CD4-positive, alpha-beta T cell (primary cell): ENCODE data around the gene ADAMTS17. TPM values are rescaled to one million over a fixed set of nuclear protein-coding genes. Genes with fewer than 3 reads are reported as not detected.

ENCODE experiments used
- ATAC-seq: fragments of 200-7000 bp; cut with Tn5 transposase; one replicate; pipeline ENCODE4 v1.10.0; 2022; ENCODE audit warnings: mild to moderate bottlenecking; ENCODE audit not compliant: poor library complexity
- CTCF ChIA-PET: fragments of 350-600 bp; sonication (Branson Sonifier 250); formaldehyde crosslinking; loops from one replicate; lab custom pipeline; 2021; ENCODE audit warnings: antibody characterized with exemption, inconsistent platforms; lab: Charles Lee
- POLR2A ChIA-PET: fragments of 350-600 bp; sonication (Branson Sonifier 250); formaldehyde crosslinking; loops from one replicate; lab custom pipeline; 2021; ENCODE audit warnings: antibody characterized with exemption, inconsistent platforms; lab: Charles Lee
- DNase-seq, 14 experiments: peaks; one replicate each; pipeline ENCODE4 v3.0.0-alpha.2; 2013 to 2020; ENCODE audit warnings: mixed read lengths in 2 of 14
- H3K27ac ChIP-seq, 2 donors: one replicate each; pipeline versions ENCODE4 v1.5.1 to v1.7.0; 2013; ENCODE audit warnings: low read length in 2 of 2, low read depth in 1 of 2, mild to moderate bottlenecking in 1 of 2
- H3K27me3 ChIP-seq, 2 experiments: 1 replicate in 1 of 2; 2 replicates in 1 of 2; pipeline versions ENCODE4 v1.6.1 to v1.7.0; 2013; ENCODE audit warnings: low read length in 2 of 2, control low read depth in 1 of 2, mild to moderate bottlenecking in 1 of 2, moderate library complexity in 1 of 2; ENCODE audit not compliant: insufficient read depth in 2 of 2, control insufficient read depth in 1 of 2
- H3K36me3 ChIP-seq: one replicate; pipeline ENCODE4 v1.6.1; 2013; ENCODE audit warnings: low read length, control low read depth; ENCODE audit not compliant: insufficient read depth
- H3K4me1 ChIP-seq: one replicate; pipeline ENCODE4 v1.6.1; 2013; ENCODE audit warnings: low read length, control low read depth; ENCODE audit not compliant: insufficient read depth
- H3K4me3 ChIP-seq: one replicate; pipeline ENCODE4 v1.5.1; 2013; ENCODE audit warnings: mild to moderate bottlenecking, low read length, moderate library complexity
- H3K9me3 ChIP-seq, 2 experiments: 1 replicate in 1 of 2; 2 replicates in 1 of 2; pipeline versions ENCODE4 v1.6.1 to v1.7.0; 2013; ENCODE audit warnings: low read length in 2 of 2, mild to moderate bottlenecking in 2 of 2, control low read depth in 1 of 2, moderate library complexity in 1 of 2; ENCODE audit not compliant: control insufficient read depth in 1 of 2, insufficient read depth in 1 of 2
- H3K27ac Mint-ChIP-seq: one replicate; pipeline ENCODE4 v1.8.0; 2020; ENCODE audit warnings: mixed read lengths
- H3K27me3 Mint-ChIP-seq: one replicate; pipeline ENCODE4 v1.8.0; 2021; ENCODE audit warnings: mixed read lengths
- H3K36me3 Mint-ChIP-seq: one replicate; pipeline ENCODE4 v1.8.0; 2021; ENCODE audit warnings: low read depth, mixed read lengths
- H3K4me1 Mint-ChIP-seq: one replicate; pipeline ENCODE4 v1.8.0; 2021; ENCODE audit warnings: low read depth, mixed read lengths
- H3K4me3 Mint-ChIP-seq: one replicate; pipeline ENCODE4 v1.8.0; 2020; ENCODE audit warnings: mild to moderate bottlenecking, mixed read lengths
- H3K9me3 Mint-ChIP-seq: one replicate; pipeline ENCODE4 v1.8.0; 2020; ENCODE audit warnings: mixed read lengths
- intact Hi-C, 2 experiments: fragments of 100-400 bp; cut with DNase I in 1 of 2; cut with micrococcal nuclease in 1 of 2; formaldehyde crosslinking; loops; one replicate each; pipeline versions ENCODE4 v1.15.1 to v1.9.0; 2023 to 2025; cut with DNase I, micrococcal nuclease
- total RNA-seq, 174 experiments: library from RNA in 2 of 174; stranded (reverse) in 2 of 174; gene quantifications; one replicate each; pipeline ENCODE4 v1.2.3 and lab custom pipeline; 2021 to 2026
- TF ChIP-seq, protein P1 (sequence below): fragments of 200-600 bp; IDR thresholded peaks from one replicate; pipeline ENCODE4 v1.8.0; 2022; ENCODE audit warnings: antibody characterized with exemption, mild to moderate bottlenecking

The ADAMTS17 gene
- total RNA-seq, 2 experiments from 2014 or later, result 9.9 to 13.2 TPM

DNA sequence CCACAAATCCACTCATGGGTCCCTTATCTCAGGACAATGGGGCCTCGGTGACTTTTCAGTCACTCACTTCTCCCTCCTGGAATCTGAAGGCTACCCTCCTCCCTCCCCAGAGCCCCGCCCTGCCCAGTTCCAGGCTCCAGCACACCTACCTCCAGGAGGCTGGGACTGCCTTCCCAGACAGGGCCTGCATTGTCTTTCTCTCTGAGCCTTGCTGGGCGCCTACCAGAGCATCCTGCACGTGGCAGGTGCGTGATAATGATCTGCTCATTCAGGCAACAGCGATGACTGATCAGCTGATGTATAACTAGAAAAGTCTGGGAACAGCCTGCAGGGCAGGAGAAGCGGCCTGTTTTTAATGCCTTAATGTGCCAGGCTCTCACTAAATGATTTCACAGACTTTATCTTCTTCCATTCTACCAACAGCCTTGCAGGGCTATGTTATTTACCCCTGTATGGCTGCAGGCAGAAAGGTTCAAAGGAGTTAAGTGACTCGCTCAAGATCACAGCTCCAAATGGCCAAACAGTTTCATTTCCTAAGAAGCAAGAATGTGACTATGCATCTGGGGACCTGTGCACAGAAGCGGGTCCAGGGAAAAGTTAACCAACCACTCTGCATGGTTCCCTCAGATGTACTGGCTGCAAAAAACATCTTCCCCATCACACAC lies 6.3 kb downstream of the ADAMTS17 start:
- H3K27ac Mint-ChIP-seq, result no peak overlapping the region
- H3K4me3 Mint-ChIP-seq, result no peak overlapping the region
- H3K4me1 ChIP-seq, result peaks cover 68% of the 10 kb centered on the region
- H3K9me3 Mint-ChIP-seq, result no peaks in the 10 kb centered on the region
- TF ChIP-seq, protein P1, sequence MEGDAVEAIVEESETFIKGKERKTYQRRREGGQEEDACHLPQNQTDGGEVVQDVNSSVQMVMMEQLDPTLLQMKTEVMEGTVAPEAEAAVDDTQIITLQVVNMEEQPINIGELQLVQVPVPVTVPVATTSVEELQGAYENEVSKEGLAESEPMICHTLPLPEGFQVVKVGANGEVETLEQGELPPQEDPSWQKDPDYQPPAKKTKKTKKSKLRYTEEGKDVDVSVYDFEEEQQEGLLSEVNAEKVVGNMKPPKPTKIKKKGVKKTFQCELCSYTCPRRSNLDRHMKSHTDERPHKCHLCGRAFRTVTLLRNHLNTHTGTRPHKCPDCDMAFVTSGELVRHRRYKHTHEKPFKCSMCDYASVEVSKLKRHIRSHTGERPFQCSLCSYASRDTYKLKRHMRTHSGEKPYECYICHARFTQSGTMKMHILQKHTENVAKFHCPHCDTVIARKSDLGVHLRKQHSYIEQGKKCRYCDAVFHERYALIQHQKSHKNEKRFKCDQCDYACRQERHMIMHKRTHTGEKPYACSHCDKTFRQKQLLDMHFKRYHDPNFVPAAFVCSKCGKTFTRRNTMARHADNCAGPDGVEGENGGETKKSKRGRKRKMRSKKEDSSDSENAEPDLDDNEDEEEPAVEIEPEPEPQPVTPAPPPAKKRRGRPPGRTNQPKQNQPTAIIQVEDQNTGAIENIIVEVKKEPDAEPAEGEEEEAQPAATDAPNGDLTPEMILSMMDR, result no peak
- H3K27me3 Mint-ChIP-seq, result no peaks in the 10 kb centered on the region
- ChIA-PET POLR2A (no interaction called here), CTCF (no interaction called here)
- no peaks in the 10 kb centered on the region for H3K9me3 ChIP-seq
- no peaks in the 10 kb centered on the region for H3K36me3 ChIP-seq
- intact Hi-C loops, result loop anchor here in 1 of 2 experiments (10.0 kb wide), 2 partner anchors 201 to 521 kb away; no protein-coding TSS in a partner anchor
- no peak for DNase-seq
- no peak overlapping the region for H3K27ac ChIP-seq
- peaks cover 75% of the 10 kb centered on the region for H3K4me1 Mint-ChIP-seq
- H3K27me3 ChIP-seq, result no peaks in the 10 kb centered on the region
- no peak for ATAC-seq
- no peaks in the 10 kb centered on the region for H3K36me3 Mint-ChIP-seq
- no peak overlapping the region for H3K4me3 ChIP-seq

DNA sequence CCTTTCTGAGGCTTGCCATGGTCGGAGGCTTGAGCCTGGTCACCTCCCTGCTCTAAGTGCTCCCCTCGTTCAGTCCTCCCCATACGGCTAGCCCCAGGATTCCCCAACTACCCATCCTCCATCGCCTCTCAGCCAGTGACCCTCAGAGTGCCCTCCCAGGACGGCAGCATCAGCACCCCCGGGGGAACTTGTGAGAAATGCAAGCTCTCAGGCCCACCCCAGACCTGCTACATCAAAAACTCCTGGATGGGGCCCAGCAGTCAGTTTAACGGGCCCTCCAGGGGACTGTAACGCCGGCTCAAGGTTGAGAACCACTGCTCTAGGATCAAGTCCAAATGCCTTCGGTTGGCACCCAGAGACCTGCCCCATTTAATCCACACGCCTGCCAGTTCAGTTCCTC lies 6.9 kb downstream of the ADAMTS17 start:
- POLR2A ChIA-PET, result interaction anchor here (1.9 kb wide), 1 partner anchor 406 kb away, joined by 8 read pairs; no protein-coding TSS in a partner anchor
- H3K4me3 Mint-ChIP-seq, result no peak overlapping the region
- Histone ChIP-seq H3K36me3 (no peaks in the 10 kb centered on the region), H3K4me3 (no peak overlapping the region), H3K27me3 (no peaks in the 10 kb centered on the region), H3K27ac (no peak overlapping the region), H3K4me1 (peaks cover 68% of the 10 kb centered on the region), H3K9me3 (no peaks in the 10 kb centered on the region)
- peaks cover 81% of the 10 kb centered on the region for H3K4me1 Mint-ChIP-seq
- TF ChIP-seq, protein P1, result no peak
- no peaks in the 10 kb centered on the region for H3K9me3 Mint-ChIP-seq
- CTCF ChIA-PET, result no interaction called here
- ATAC-seq (no peak), DNase-seq (no peak)
- H3K27me3 Mint-ChIP-seq, result no peaks in the 10 kb centered on the region
- H3K36me3 Mint-ChIP-seq, result no peaks in the 10 kb centered on the region
- intact Hi-C loops, result loop anchor here in 1 of 2 experiments (10.0 kb wide), 2 partner anchors 200 to 520 kb away; no protein-coding TSS in a partner anchor
- H3K27ac Mint-ChIP-seq, result no peak overlapping the region

DNA sequence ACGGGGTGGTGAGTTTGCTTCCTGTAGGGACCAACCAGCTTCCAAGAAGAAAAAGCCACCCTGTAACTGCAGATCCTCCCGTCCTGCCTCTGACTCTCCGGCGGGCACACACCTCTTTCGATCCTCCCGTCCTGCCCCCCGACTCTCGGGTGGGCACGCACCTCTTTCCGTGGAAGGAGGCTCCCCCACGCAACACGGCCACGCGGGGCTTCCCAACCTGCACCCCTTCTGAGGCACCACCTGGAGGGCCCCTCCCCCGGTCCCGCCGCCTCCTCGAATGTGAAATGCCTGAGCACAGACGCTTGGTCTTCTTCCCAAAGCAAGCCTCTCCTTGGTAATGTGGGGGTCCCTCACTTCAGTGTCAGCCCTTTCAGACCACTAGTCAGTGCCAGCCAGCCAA lies 7.3 kb downstream of the ADAMTS17 start:
- no peak overlapping the region for H3K27ac ChIP-seq
- ATAC-seq, result no peak
- H3K4me3 ChIP-seq, result no peak overlapping the region
- no peaks in the 10 kb centered on the region for H3K36me3 ChIP-seq
- Mint-ChIP-seq H3K4me1 (peaks cover 82% of the 10 kb centered on the region), H3K4me3 (peak overlapping the region; percentile 35), H3K9me3 (no peaks in the 10 kb centered on the region), H3K27ac (no peak overlapping the region), H3K36me3 (no peaks in the 10 kb centered on the region), H3K27me3 (no peaks in the 10 kb centered on the region)
- POLR2A ChIA-PET, result interaction anchor here (1.2 to 1.9 kb wide), 2 partner anchors 105 to 405 kb away, joined by 3 to 8 read pairs; no protein-coding TSS in a partner anchor
- no peak for DNase-seq
- TF ChIP-seq, protein P1, result no peak
- H3K4me1 ChIP-seq, result peaks cover 72% of the 10 kb centered on the region
- intact Hi-C loops, result loop anchor here in 1 of 2 experiments (10.0 kb wide), 2 partner anchors 200 to 520 kb away; no protein-coding TSS in a partner anchor
- H3K9me3 ChIP-seq, result no peaks in the 10 kb centered on the region
- no peaks in the 10 kb centered on the region for H3K27me3 ChIP-seq
- CTCF ChIA-PET, result interaction anchor here (1.0 kb wide), 1 partner anchor 16 kb away, joined by 4 read pairs; no protein-coding TSS in a partner anchor
